ENCODE data around the gene COL4A5.
"Not testable (repeated sequence)": the region's sequence is repeated elsewhere in the genome, so short reads cannot be mapped to it uniquely, and the experiment has no call there.

COL4A5 gene

GRCh38 chrX:108456971-108457477, 17.4 kb downstream of the COL4A5 start:
- DNase-seq (ENCODE audit: low read depth), result no peak

- DNase-seq (ENCODE audit: low read depth), result no peak
These were observed 25.0 kb downstream of the COL4A5 start for GRCh38 chrX:108464604-108465003.

GRCh38 chrX:108468486-108468885, 28.8 kb downstream of the COL4A5 start:
- no peak for DNase-seq (ENCODE audit: low read depth)

GRCh38 chrX:108473979-108474378, 34.3 kb downstream of the COL4A5 start:
- DNase-seq (ENCODE audit: low read depth), result no peak

- DNase-seq (ENCODE audit: low read depth), result not testable (repeated sequence)
These were observed 41.9 kb downstream of the COL4A5 start for GRCh38 chrX:108481528-108481927.

- no peak for DNase-seq (ENCODE audit: low read depth)
These were observed 44.6 kb downstream of the COL4A5 start for GRCh38 chrX:108484251-108484650.

- DNase-seq (ENCODE audit: low read depth), result no peak
These were observed 46.3 kb downstream of the COL4A5 start for GRCh38 chrX:108485960-108486359.

GRCh38 chrX:108494406-108495090, 54.9 kb downstream of the COL4A5 start:
- no peak for DNase-seq (ENCODE audit: low read depth)

GRCh38 chrX:108511721-108512120, 72.1 kb downstream of the COL4A5 start:
- DNase-seq (ENCODE audit: low read depth), result no peak

GRCh38 chrX:108516184-108516583, 76.5 kb downstream of the COL4A5 start:
- DNase-seq (ENCODE audit: low read depth), result no peak

- no peak for DNase-seq (ENCODE audit: low read depth)
These were observed 88.1 kb downstream of the COL4A5 start for GRCh38 chrX:108527724-108528123.

GRCh38 chrX:108537005-108537404, 97.4 kb downstream of the COL4A5 start:
- DNase-seq (ENCODE audit: low read depth), result no peak

GRCh38 chrX:108541286-108541685, 101.6 kb downstream of the COL4A5 start:
- no peak for DNase-seq (ENCODE audit: low read depth)

GRCh38 chrX:108557580-108557979, 117.9 kb downstream of the COL4A5 start:
- no peak for DNase-seq (ENCODE audit: low read depth)

GRCh38 chrX:108558217-108558616, 118.6 kb downstream of the COL4A5 start:
- DNase-seq (ENCODE audit: low read depth), result no peak

- DNase-seq (ENCODE audit: low read depth), result no peak
These were observed 133.5 kb downstream of the COL4A5 start for GRCh38 chrX:108573136-108573535.

- DNase-seq (ENCODE audit: low read depth), result no peak
These were observed 142.5 kb downstream of the COL4A5 start for GRCh38 chrX:108582151-108582550.

GRCh38 chrX:108584617-108585211, 145.1 kb downstream of the COL4A5 start:
- DNase-seq (ENCODE audit: low read depth), result no peak

- no peak for DNase-seq (ENCODE audit: low read depth)
These were observed 150.9 kb downstream of the COL4A5 start for GRCh38 chrX:108590496-108590895.

- DNase-seq (ENCODE audit: low read depth), result no peak
These were observed 161.6 kb downstream of the COL4A5 start for GRCh38 chrX:108601276-108601675.

GRCh38 chrX:108610141-108610540, 170.5 kb downstream of the COL4A5 start:
- no peak for DNase-seq (ENCODE audit: low read depth)

- DNase-seq (ENCODE audit: low read depth), result no peak
These were observed 175.0 kb downstream of the COL4A5 start for GRCh38 chrX:108614616-108615015.

GRCh38 chrX:108640817-108641216, 201.2 kb downstream of the COL4A5 start:
- no peak for DNase-seq (ENCODE audit: low read depth)
